Chondrocyte (in vitro differentiated cells): ENCODE data around the gene PAQR6. TPM values are rescaled to one million over a fixed set of nuclear protein-coding genes. Genes with fewer than 3 reads are reported as not detected.

Source experiments
- DNase-seq: peaks from one replicate; pipeline ENCODE4 v3.0.0; 2021; ENCODE audit warnings: mixed read lengths, low spot score
- H3K27ac Mint-ChIP-seq: one replicate; pipeline ENCODE4 v1.8.0; 2021; ENCODE audit warnings: mild to moderate bottlenecking, moderate library complexity, mixed read lengths; ENCODE audit not compliant: unreplicated experiment
- H3K27me3 Mint-ChIP-seq: 2 replicates; pipeline ENCODE4 v1.8.0; 2021; ENCODE audit warnings: low read depth, mixed read lengths
- H3K36me3 Mint-ChIP-seq: 2 replicates; pipeline ENCODE4 v1.8.0; 2021; ENCODE audit warnings: low read depth, mixed read lengths
- H3K4me1 Mint-ChIP-seq: 2 replicates; pipeline ENCODE4 v1.8.0; 2021; ENCODE audit warnings: low read depth, mild to moderate bottlenecking, mixed read lengths
- H3K4me3 Mint-ChIP-seq: one replicate; pipeline ENCODE4 v1.8.0; 2021; ENCODE audit warnings: mild to moderate bottlenecking, moderate library complexity, mixed read lengths; ENCODE audit not compliant: unreplicated experiment
- H3K9me3 Mint-ChIP-seq: 2 replicates; pipeline ENCODE4 v1.8.0; 2021; ENCODE audit warnings: low read depth, mixed read lengths
- CTCF ChIP-seq: fragments of 200-600 bp; sonication (generic); IDR thresholded peaks from 2 replicates; pipeline ENCODE4 v1.5.0; 2021; ENCODE audit warnings: antibody characterized with exemption, mild to moderate bottlenecking, moderate library complexity
- total RNA-seq: library from RNA; stranded (reverse); gene quantifications from 3 replicates; pipeline ENCODE4 v1.2.1, GENCODE V29; 2021

The PAQR6 gene
- total RNA-seq, 1 donor from 2014 or later, result 4.9 TPM

GRCh38 chr1:156257711-156258110 is 9.9 kb upstream of the PAQR6 start:
- Mint-ChIP-seq H3K27me3 (no peaks in the 10 kb centered on the region), H3K36me3 (peaks cover 51% of the 10 kb centered on the region), H3K4me3 (no peak overlapping the region), H3K9me3 (no peaks in the 10 kb centered on the region), H3K4me1 (peaks cover 3% of the 10 kb centered on the region), H3K27ac (no peak overlapping the region)
- peak; percentile 6 for DNase-seq
- TF ChIP-seq CTCF, result no peak

- no peaks in the 10 kb centered on the region for H3K27me3 Mint-ChIP-seq
- no peak overlapping the region for H3K4me3 Mint-ChIP-seq
- DNase-seq, result no peak
- H3K4me1 Mint-ChIP-seq, result no peaks in the 10 kb centered on the region
- no peak overlapping the region for H3K27ac Mint-ChIP-seq
- H3K9me3 Mint-ChIP-seq, result no peaks in the 10 kb centered on the region
- TF ChIP-seq CTCF, result no peak
- H3K36me3 Mint-ChIP-seq, result peaks cover 39% of the 10 kb centered on the region
Observed at GRCh38 chr1:156253634-156254033, 5.8 kb upstream of the PAQR6 start.

GRCh38 chr1:156251527-156251926 is 3.7 kb upstream of the PAQR6 start:
- H3K27ac Mint-ChIP-seq, result no peak overlapping the region
- no peak overlapping the region for H3K4me3 Mint-ChIP-seq
- no peak for TF ChIP-seq CTCF
- no peaks in the 10 kb centered on the region for H3K9me3 Mint-ChIP-seq
- H3K27me3 Mint-ChIP-seq, result no peaks in the 10 kb centered on the region
- H3K4me1 Mint-ChIP-seq, result no peaks in the 10 kb centered on the region
- H3K36me3 Mint-ChIP-seq, result peaks cover 27% of the 10 kb centered on the region
- DNase-seq, result no peak

- Mint-ChIP-seq H3K9me3 (no peaks in the 10 kb centered on the region), H3K27me3 (no peaks in the 10 kb centered on the region), H3K4me3 (no peak overlapping the region), H3K36me3 (peaks cover 23% of the 10 kb centered on the region), H3K4me1 (no peaks in the 10 kb centered on the region), H3K27ac (no peak overlapping the region)
- no peak for DNase-seq
- no peak for TF ChIP-seq CTCF
Observed at GRCh38 chr1:156249593-156249992, 1.7 kb upstream of the PAQR6 start.

- Mint-ChIP-seq H3K27me3 (no peaks in the 10 kb centered on the region), H3K4me3 (no peak overlapping the region), H3K36me3 (peaks cover 14% of the 10 kb centered on the region), H3K27ac (peak overlapping the region; percentile 12), H3K4me1 (no peaks in the 10 kb centered on the region), H3K9me3 (no peaks in the 10 kb centered on the region)
- DNase-seq, result no peak
- TF ChIP-seq CTCF, result no peak
Observed at GRCh38 chr1:156248323-156248683, 447 bp upstream of the PAQR6 start.
